ENCODE data around the gene FZR1.
A peak's percentile ranks its signal among the peaks of the same experiment; 100 is the strongest.

DNA sequence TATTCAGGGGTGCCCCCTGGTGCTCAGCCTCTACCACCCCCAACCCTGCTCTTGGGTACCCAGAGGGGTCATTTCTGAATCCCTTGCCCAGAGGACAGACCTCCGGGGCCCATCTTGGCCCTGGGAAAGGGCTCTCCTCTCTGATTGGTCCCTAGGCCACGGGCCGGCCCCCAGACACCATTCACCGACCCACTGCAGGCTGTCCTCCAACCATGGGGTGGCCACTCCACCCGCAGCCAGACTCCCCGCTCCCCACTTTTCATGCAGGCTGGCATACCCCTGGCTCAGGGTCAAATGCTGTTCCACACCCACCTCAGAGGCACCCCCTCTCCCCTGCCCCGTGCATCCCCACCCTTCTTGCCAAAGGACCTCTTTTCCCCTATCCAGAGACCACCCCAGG lies 40.6 kb upstream of the FZR1 start:
- TF ChIP-seq EP300 (IDR thresholded peaks at IDR 0.05) (peak in 1 of 2 donors; percentile 7), CTCF (IDR thresholded peaks at IDR 0.05) (no peak), POLR2A (IDR thresholded peaks at IDR 0.05) (no peak)
